ENCODE data around the gene POLR3H.

POLR3H gene

GRCh38 chr22:41539146-41540005, 4.9 kb downstream of the POLR3H start:
- DNase-seq, result peak in 2 of 58 donors; percentile 17 to 32

- peak in 48 of 58 donors; percentile 27 to 93 (median 70) for DNase-seq
These were observed 5.7 kb downstream of the POLR3H start for GRCh38 chr22:41538583-41538982.

GRCh38 chr22:41537203-41537602, 7.1 kb downstream of the POLR3H start:
- no peak for DNase-seq

- DNase-seq, result no peak
These were observed 9.0 kb downstream of the POLR3H start for GRCh38 chr22:41535244-41535643.

- DNase-seq, result peak in 1 of 58 donors; percentile 62
These were observed 10.1 kb downstream of the POLR3H start for GRCh38 chr22:41534219-41534618.

GRCh38 chr22:41532908-41533825, 11.1 kb downstream of the POLR3H start:
- peak in 38 of 58 donors; percentile 18 to 86 (median 46) for DNase-seq

- DNase-seq, result peak in 1 of 58 donors; percentile 18
These were observed 12.4 kb downstream of the POLR3H start for GRCh38 chr22:41531715-41532477.

GRCh38 chr22:41530890-41531714, 13.2 kb downstream of the POLR3H start:
- no peak for DNase-seq

GRCh38 chr22:41528938-41529561, 15.2 kb downstream of the POLR3H start:
- peak in 1 of 58 donors; percentile 25 for DNase-seq

GRCh38 chr22:41528132-41528766, 16.0 kb downstream of the POLR3H start:
- DNase-seq, result no peak

GRCh38 chr22:41526830-41527799, 17.2 kb downstream of the POLR3H start:
- peak in 24 of 58 donors; percentile 13 to 59 (median 43) for DNase-seq

- DNase-seq, result peak in 5 of 58 donors; percentile 26 to 50 (median 36)
These were observed 17.9 kb downstream of the POLR3H start for GRCh38 chr22:41526226-41526829.

- DNase-seq, result no peak
These were observed 18.6 kb downstream of the POLR3H start for GRCh38 chr22:41525450-41526225.

GRCh38 chr22:41524809-41525449, 19.3 kb downstream of the POLR3H start:
- peak in 2 of 58 donors; percentile 29 to 40 for DNase-seq

- peak in 12 of 58 donors; percentile 18 to 62 (median 34) for DNase-seq
These were observed 20.0 kb downstream of the POLR3H start for GRCh38 chr22:41524251-41524661.

All from anterior cingulate cortex (tissue), 58 donors.